Stomach (tissue), 9 donors: Measurements from ENCODE around the gene TRIM63. TPM values are rescaled to one million over a fixed set of nuclear protein-coding genes. Genes with fewer than 3 reads are reported as not detected.
"Not testable (repeated sequence)": the region's sequence is repeated elsewhere in the genome, so short reads cannot be mapped to it uniquely, and the experiment has no call there.

Experiments
- DNase-seq, 2 donors: peaks; one replicate each; pipeline versions ENCODE4 v3.0.0 to v3.0.0-alpha.2; 2013 to 2019
- H3K27ac ChIP-seq, 5 donors: fragments of 200-600 bp in 4 of 5; sonication (generic) in 4 of 5; one replicate each; pipeline ENCODE4 v1.5.1; 2013 to 2019; ENCODE audit warnings: mild to moderate bottlenecking in 1 of 5, moderate library complexity in 1 of 5
- H3K27me3 ChIP-seq, 3 donors: fragments of 200-600 bp; sonication (generic); one replicate each; pipeline ENCODE4 v1.5.1; 2017 to 2019; ENCODE audit warnings: mixed run types in 1 of 3
- H3K36me3 ChIP-seq, 4 donors: fragments of 200-600 bp; sonication (generic); 1 replicate in 3 of 4; 2 replicates in 1 of 4; pipeline ENCODE4 v1.5.1; 2016 to 2019
- H3K4me1 ChIP-seq, 4 donors: fragments of 200-600 bp; sonication (generic); one replicate each; pipeline ENCODE4 v1.5.1; 2016 to 2019
- H3K4me3 ChIP-seq, 4 donors: fragments of 200-600 bp; sonication (generic) in 3 of 4; one replicate each; pipeline ENCODE4 v1.5.1; 2016 to 2019; ENCODE audit warnings: mild to moderate bottlenecking in 1 of 4
- H3K9me3 ChIP-seq, 4 donors: fragments of 200-600 bp; sonication (generic); one replicate each; pipeline ENCODE4 v1.5.1; 2016 to 2019
- EP300 ChIP-seq: sonication (generic); formaldehyde crosslinking; IDR thresholded peaks from one replicate; pipeline ENCODE4 v1.6.1; 2017; ENCODE audit warnings: antibody characterized with exemption
- POLR2A ChIP-seq, 4 donors: fragments of 450-650 bp; IDR thresholded peaks; one replicate each; pipeline ENCODE4 v1.6.1; 2016; ENCODE audit warnings: antibody characterized with exemption in 4 of 4, control low read depth in 2 of 4, mild to moderate bottlenecking in 1 of 4, moderate library complexity in 1 of 4
- POLR2AphosphoS5 ChIP-seq, 3 donors: sonication (generic); formaldehyde crosslinking; IDR thresholded peaks; one replicate each; pipeline ENCODE4 v1.6.1; 2016; ENCODE audit warnings: antibody characterized with exemption in 3 of 3
- WGBS, 5 donors: extraction: QIAGEN DNeasy Blood & Tissue Kit in 3 of 5; methylation state at CpG; one replicate each; pipeline versions ENCODE4 v1.1.5 to v1.1.7; 2013 to 2018; 5-methylcytosine and 5-hydroxymethylcytosine counted together
- intact Hi-C: fragments of 100-400 bp; cut with DNase I; formaldehyde crosslinking; loops from one replicate; pipeline ENCODE4 v1.15.1; 2023; ENCODE audit warnings: low total_unique reads
- polyA plus RNA-seq, 3 donors: library from polyadenylated mRNA; stranded (reverse); fragments of 200-250 nt; gene quantifications; one replicate each; pipeline ENCODE4 v1.2.3, GENCODE V29; 2013
- total RNA-seq, 5 donors: library from RNA; depleted of rRNA; stranded (reverse); fragments of >200 nt; gene quantifications; one replicate each; pipeline versions ENCODE4 v1.1.0 to v1.2.3, GENCODE V29; 2014 to 2016
- TF ChIP-seq, protein P1 (sequence below), 7 experiments: fragments of 450-650 bp in 4 of 7; fragments of 200-600 bp in 3 of 7; sonication (generic) in 3 of 7; IDR thresholded peaks; one replicate each; pipeline ENCODE4 v1.5.1; 2016 to 2019; ENCODE audit warnings: antibody characterized with exemption in 7 of 7, control low read depth in 2 of 7, mild to moderate bottlenecking in 1 of 7
- donor health status: healthy with polysubstance abuse.
- donor health status: Bipolar disorder and iron deficiency.
- donor health status: healthy.

The TRIM63 gene
- total and polyA plus RNA-seq, 8 donors, result 0.37 to 6.0 (median 0.42) TPM; not detected in 4

DNA sequence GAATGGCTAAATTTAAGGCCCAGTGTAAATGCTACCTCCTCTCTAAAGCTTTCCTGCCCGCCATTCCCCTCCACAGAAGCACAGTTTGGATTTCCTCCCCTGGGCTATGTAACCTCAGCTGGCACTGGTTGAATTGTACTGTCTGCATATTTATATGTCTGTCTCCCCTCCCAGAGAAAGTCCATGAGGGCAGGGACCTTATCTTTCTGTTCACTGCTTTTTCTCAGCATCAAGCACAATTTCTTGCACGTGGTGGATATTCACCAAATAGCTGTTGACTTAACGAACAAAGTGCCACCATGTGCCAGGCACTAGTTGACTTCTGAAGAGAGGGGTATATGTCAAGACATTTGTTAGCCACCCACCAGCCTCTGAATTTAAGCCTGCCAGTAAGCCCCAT lies 34.7 kb upstream of the TRIM63 start:
- no peak for TF ChIP-seq EP300
- no peak for TF ChIP-seq POLR2AphosphoS5 (IDR thresholded peaks at IDR 0.05)
- TF ChIP-seq POLR2A (IDR thresholded peaks at IDR 0.05), result no peak
- TF ChIP-seq, protein P1, sequence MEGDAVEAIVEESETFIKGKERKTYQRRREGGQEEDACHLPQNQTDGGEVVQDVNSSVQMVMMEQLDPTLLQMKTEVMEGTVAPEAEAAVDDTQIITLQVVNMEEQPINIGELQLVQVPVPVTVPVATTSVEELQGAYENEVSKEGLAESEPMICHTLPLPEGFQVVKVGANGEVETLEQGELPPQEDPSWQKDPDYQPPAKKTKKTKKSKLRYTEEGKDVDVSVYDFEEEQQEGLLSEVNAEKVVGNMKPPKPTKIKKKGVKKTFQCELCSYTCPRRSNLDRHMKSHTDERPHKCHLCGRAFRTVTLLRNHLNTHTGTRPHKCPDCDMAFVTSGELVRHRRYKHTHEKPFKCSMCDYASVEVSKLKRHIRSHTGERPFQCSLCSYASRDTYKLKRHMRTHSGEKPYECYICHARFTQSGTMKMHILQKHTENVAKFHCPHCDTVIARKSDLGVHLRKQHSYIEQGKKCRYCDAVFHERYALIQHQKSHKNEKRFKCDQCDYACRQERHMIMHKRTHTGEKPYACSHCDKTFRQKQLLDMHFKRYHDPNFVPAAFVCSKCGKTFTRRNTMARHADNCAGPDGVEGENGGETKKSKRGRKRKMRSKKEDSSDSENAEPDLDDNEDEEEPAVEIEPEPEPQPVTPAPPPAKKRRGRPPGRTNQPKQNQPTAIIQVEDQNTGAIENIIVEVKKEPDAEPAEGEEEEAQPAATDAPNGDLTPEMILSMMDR (IDR thresholded peaks at IDR 0.05), result no peak
- H3K36me3 ChIP-seq, result no peaks in the 10 kb centered on the region
- H3K27ac ChIP-seq, result no peak overlapping the region
- no peaks in the 10 kb centered on the region for H3K27me3 ChIP-seq
- WGBS, 5 donors, result 68 to 89% (median 72%) methylated on average over 3 of the region's 3 CpGs
- H3K4me1 ChIP-seq, result peaks cover 0 to 9% (median 6%) of the 10 kb centered on the region in 4 donors
- DNase-seq, result no peak
- H3K4me3 ChIP-seq, result no peak overlapping the region
- intact Hi-C loops, result loop anchor here (5.0 kb wide), 1 partner anchor 45 kb away; no protein-coding TSS in a partner anchor
- H3K9me3 ChIP-seq, result no peaks in the 10 kb centered on the region

DNA sequence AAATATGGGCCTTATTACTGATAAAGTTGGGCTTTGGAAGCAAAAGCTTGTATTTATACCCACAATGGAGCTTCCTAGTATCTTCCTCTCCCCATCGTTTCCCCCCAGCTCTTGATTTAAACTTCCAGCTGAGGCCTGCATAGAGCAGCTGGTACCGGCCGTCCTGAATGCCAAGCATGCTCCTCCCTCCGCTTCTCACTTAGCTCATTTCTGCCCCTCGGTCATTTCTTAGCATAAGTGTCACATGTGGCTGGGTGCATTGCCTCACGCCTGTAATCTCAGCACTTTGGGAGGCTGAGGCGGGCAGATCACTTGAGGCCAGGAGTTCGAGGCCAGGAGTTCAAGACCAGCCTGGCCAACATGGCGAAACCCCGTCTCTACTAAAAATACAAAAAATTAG lies 32.8 kb upstream of the TRIM63 start:
- intact Hi-C loops, result loop anchor here (5.0 kb wide), 1 partner anchor 47 kb away; no protein-coding TSS in a partner anchor
- H3K4me3 ChIP-seq, H3K9me3 ChIP-seq, DNase-seq, H3K27me3 ChIP-seq, H3K36me3 ChIP-seq, H3K27ac ChIP-seq, H3K4me1 ChIP-seq: not testable (repeated sequence)
- 75 to 86% (median 82%) methylated on average over 10 of the region's 10 CpGs for WGBS, 5 donors

DNA sequence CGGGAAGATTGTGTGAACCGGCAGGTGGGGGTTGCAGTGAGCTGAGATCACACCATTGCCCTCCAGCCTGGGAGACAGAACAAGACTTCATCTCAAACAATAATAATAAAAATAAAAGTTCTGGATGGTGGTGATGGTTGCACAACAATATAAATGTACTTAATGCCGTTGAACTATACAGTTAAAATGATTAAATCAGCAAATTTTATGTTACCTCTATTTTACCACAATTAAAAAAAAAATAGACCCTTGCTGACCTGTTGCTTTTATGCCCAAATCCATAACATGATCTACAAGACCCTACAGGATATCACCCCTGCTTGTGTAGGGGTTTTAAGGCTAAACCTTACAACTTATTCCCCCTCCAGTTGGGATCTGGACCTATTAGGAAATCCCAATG lies 32.4 kb upstream of the TRIM63 start:
- Histone ChIP-seq H3K9me3 (no peaks in the 10 kb centered on the region), H3K36me3 (no peaks in the 10 kb centered on the region), H3K27me3 (no peaks in the 10 kb centered on the region), H3K4me3 (no peak overlapping the region), H3K27ac (no peak overlapping the region), H3K4me1 (peaks cover 0 to 8% (median 3%) of the 10 kb centered on the region in 4 donors)
- intact Hi-C loops, result loop anchor here (5.0 kb wide), 1 partner anchor 48 kb away; no protein-coding TSS in a partner anchor
- TF ChIP-seq, protein P1 (IDR thresholded peaks at IDR 0.05), result no peak
- TF ChIP-seq POLR2A (IDR thresholded peaks at IDR 0.05), result no peak
- TF ChIP-seq EP300, result no peak
- no peak for TF ChIP-seq POLR2AphosphoS5 (IDR thresholded peaks at IDR 0.05)
- WGBS, 5 donors, result 93 to 98% (median 94%) methylated on average over 3 of the region's 3 CpGs
- DNase-seq, result no peak

DNA sequence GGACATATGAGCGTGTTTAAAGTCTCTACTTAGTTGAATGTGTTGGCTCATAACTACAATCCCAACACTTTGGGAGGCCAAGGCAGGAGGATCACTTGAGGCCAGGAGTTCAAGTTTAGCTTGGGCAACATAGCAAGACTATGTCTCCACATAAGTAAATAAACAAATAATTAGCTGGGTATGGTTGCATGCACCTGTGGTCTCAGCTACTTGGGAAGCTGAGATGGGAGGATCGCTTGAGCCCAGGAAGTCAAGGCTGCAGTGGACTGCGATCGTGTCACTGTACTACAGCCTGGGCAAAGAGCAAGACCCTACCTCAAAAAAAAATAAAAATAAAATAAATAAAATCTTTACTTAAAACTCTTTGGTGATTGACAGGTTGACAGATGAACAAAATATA lies 31.2 kb upstream of the TRIM63 start:
- H3K9me3 ChIP-seq, result no peaks in the 10 kb centered on the region
- peaks cover 0 to 15% (median 4%) of the 10 kb centered on the region in 4 donors for H3K4me1 ChIP-seq
- DNase-seq, result no peak
- H3K4me3 ChIP-seq, result no peak overlapping the region
- no peaks in the 10 kb centered on the region for H3K36me3 ChIP-seq
- H3K27me3 ChIP-seq, result peaks cover 0 to 10% (median 0%) of the 10 kb centered on the region in 3 donors
- WGBS, 5 donors, result 94 to 99% (median 96%) methylated on average over 4 of the region's 4 CpGs
- H3K27ac ChIP-seq, result no peak overlapping the region
- TF ChIP-seq POLR2A (IDR thresholded peaks at IDR 0.05) (no peak), EP300 (no peak), POLR2AphosphoS5 (IDR thresholded peaks at IDR 0.05) (no peak)
- TF ChIP-seq, protein P1 (IDR thresholded peaks at IDR 0.05), result no peak
- intact Hi-C loops, result no loop called here

DNA sequence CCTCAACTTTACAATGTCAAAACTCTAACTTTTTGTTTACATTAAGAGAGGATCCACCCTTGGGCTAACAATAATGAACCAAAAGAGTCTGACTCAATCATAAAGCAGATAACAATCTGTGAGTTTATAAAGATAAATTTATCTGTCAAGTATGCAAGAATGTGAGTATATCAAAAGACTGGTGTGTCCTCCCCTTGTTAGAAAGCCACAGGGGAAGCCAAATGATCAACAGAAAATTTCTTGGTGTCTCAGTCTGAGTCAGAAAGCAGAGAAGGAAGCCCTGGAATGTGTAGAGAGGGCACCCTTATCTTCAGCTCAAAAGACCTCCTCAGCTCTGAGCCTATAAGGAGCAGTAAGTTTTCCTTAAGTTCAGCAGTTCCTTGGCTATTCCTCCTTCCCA lies 30.3 kb upstream of the TRIM63 start:
- no peaks in the 10 kb centered on the region for H3K9me3 ChIP-seq
- intact Hi-C loops, result no loop called here
- DNase-seq, result no peak
- no peak overlapping the region for H3K4me3 ChIP-seq
- H3K36me3 ChIP-seq, result no peaks in the 10 kb centered on the region
- no peak overlapping the region for H3K27ac ChIP-seq
- TF ChIP-seq, protein P1 (IDR thresholded peaks at IDR 0.05), result no peak
- TF ChIP-seq EP300, result no peak
- peaks cover 0 to 20% (median 5%) of the 10 kb centered on the region in 4 donors for H3K4me1 ChIP-seq
- H3K27me3 ChIP-seq, result peaks cover 0 to 14% (median 0%) of the 10 kb centered on the region in 3 donors
